K562 (cell line): Measurements from ENCODE around the gene ALX3. TPM values are rescaled to one million over a fixed set of nuclear protein-coding genes. Genes with fewer than 3 reads are reported as not detected.
A peak's percentile ranks its signal among the peaks of the same experiment; 100 is the strongest.

Source experiments
- ATAC-seq: fragments of 200-7000 bp; cut with Tn5 transposase; 3 replicates; pipeline ENCODE4 v1.9.1; 2020; ENCODE audit warnings: moderate library complexity
- BruUV-seq: library from RNA; stranded (reverse); fragments of 400-500 nt; replicated peaks from 2 replicates; lab custom pipeline; 2021; lab: Mats Ljungman, UMichigan
- CTCF ChIA-PET: fragments of 300-600 bp; formaldehyde crosslinking; extraction: SDS; loops from one replicate; lab custom pipeline; 2021; ENCODE audit warnings: low intra/inter-chr PET ratio; lab: Yijun Ruan, JAX
- POLR2A ChIA-PET: fragments of 300-600, 350-650 bp; sonication (Branson Sonifier 250); formaldehyde crosslinking; extraction: SDS; loops from one replicate; lab custom pipeline; 2021; ENCODE audit warnings: antibody characterized with exemption, inconsistent platforms; lab: Yijun Ruan, JAX
- DNase-seq, 4 experiments: peaks; one replicate each; pipeline versions ENCODE4 v3.0.0 to v3.0.0-alpha.2; 2011 to 2018; ENCODE audit warnings: low spot score in 3 of 4, mixed read lengths in 3 of 4; ENCODE audit errors: extremely low read depth in 1 of 4
- FAIRE-seq: peaks from 2 replicates; lab custom pipeline; 2011; peaks lifted over from hg19 to GRCh38; lab: Jason Lieb, UNC
- H2AFZ ChIP-seq: 2 replicates; pipeline ENCODE4 v1.6.0; 2011; ENCODE audit warnings: low read depth, low read length, control low read depth, inconsistent platforms
- H3K27ac ChIP-seq: fragments of 200-600 bp; 3 replicates; pipeline ENCODE4 v1.8.0; 2011; ENCODE audit warnings: low read depth, mild to moderate bottlenecking, control low read depth, inconsistent platforms, low read length, moderate library complexity, mixed read lengths; ENCODE audit errors: extremely low read depth
- H3K27me3 ChIP-seq, 2 experiments: fragments of 300-600 bp in 1 of 2; 2 replicates in 1 of 2; 3 replicates in 1 of 2; pipeline versions ENCODE4 v1.6.0 to v1.8.0; 2011; ENCODE audit warnings: inconsistent platforms in 2 of 2, low read length in 2 of 2, mild to moderate bottlenecking in 1 of 2, mixed read lengths in 1 of 2, moderate library complexity in 1 of 2; ENCODE audit not compliant: control insufficient read depth in 2 of 2, insufficient read depth in 2 of 2
- H3K36me3 ChIP-seq: fragments of 300-600 bp; 3 replicates; pipeline ENCODE4 v1.8.0; 2011; ENCODE audit warnings: mild to moderate bottlenecking, low read length, inconsistent platforms; ENCODE audit not compliant: control insufficient read depth, insufficient read depth
- H3K4me1 ChIP-seq, 2 experiments: fragments of 200-600 bp in 1 of 2; replicated peaks in 1 of 2; 2 replicates in 1 of 2; 3 replicates in 1 of 2; pipeline versions ENCODE4 v1.5.1 to v1.8.0; 2011; ENCODE audit warnings: inconsistent platforms in 2 of 2, low read length in 2 of 2, mild to moderate bottlenecking in 1 of 2, mixed read lengths in 1 of 2, moderate library complexity in 1 of 2; ENCODE audit not compliant: control insufficient read depth in 2 of 2, insufficient read depth in 2 of 2
- H3K4me2 ChIP-seq: 2 replicates; pipeline ENCODE4 v1.6.1; 2011; ENCODE audit warnings: low read length, control low read depth, inconsistent platforms, mixed read lengths; ENCODE audit not compliant: insufficient read depth
- H3K4me3 ChIP-seq: fragments of 200-600 bp; sonication (generic), shearing (Covaris generic); 2 replicates; pipeline ENCODE4 v1.5.1; 2016; ENCODE audit warnings: control low read depth, inconsistent platforms
- H3K79me2 ChIP-seq: fragments of 200-600 bp; 3 replicates; pipeline ENCODE4 v1.8.0; 2011; ENCODE audit warnings: low read length, inconsistent platforms; ENCODE audit not compliant: control insufficient read depth, insufficient read depth
- H3K9ac ChIP-seq, 2 experiments: 2 replicates each; pipeline versions ENCODE4 v1.6.0 to v1.6.1; 2011; ENCODE audit warnings: low read depth in 2 of 2, low read length in 2 of 2, control low read depth in 1 of 2, inconsistent platforms in 1 of 2, mild to moderate bottlenecking in 1 of 2, mixed read lengths in 1 of 2; ENCODE audit not compliant: insufficient read depth in 1 of 2
- H3K9me1 ChIP-seq: one replicate; pipeline ENCODE4 v1.6.0; 2011; ENCODE audit warnings: inconsistent platforms, mild to moderate bottlenecking, low read length, moderate library complexity; ENCODE audit not compliant: control insufficient read depth, insufficient read depth
- H3K9me3 ChIP-seq: replicated peaks from 2 replicates; pipeline ENCODE4 v1.5.1; 2011; ENCODE audit warnings: low read depth, low read length, inconsistent platforms; ENCODE audit not compliant: control insufficient read depth, insufficient read depth
- H4K20me1 ChIP-seq: replicated peaks from 2 replicates; pipeline ENCODE4 v1.6.1; 2011; ENCODE audit warnings: low read length, inconsistent platforms, mixed read lengths; ENCODE audit not compliant: control insufficient read depth, insufficient read depth
- CCAR2 ChIP-seq: fragments of 200-400 bp; formaldehyde crosslinking; IDR thresholded peaks from 2 replicates; pipeline ENCODE4 v1.6.1; 2017; ENCODE audit warnings: mild to moderate bottlenecking, low read depth, low read length
- DNMT1 ChIP-seq: fragments of 450-650 bp; IDR thresholded peaks from 2 replicates; pipeline ENCODE4 v1.6.1; 2016; ENCODE audit warnings: antibody characterized with exemption, mild to moderate bottlenecking
- ELF4 ChIP-seq: fragments of 450-650 bp; formaldehyde crosslinking; IDR thresholded peaks from 2 replicates; pipeline ENCODE4 v1.4.0; 2022; ENCODE audit warnings: missing genetic modification characterization
- FOXJ3 ChIP-seq: sonication (generic); formaldehyde crosslinking; IDR thresholded peaks from 2 replicates; pipeline ENCODE4 v1.4.0; 2020; ENCODE audit warnings: mild to moderate bottlenecking, missing genetic modification reagents
- FOXO4 ChIP-seq: fragments of 450-650 bp; formaldehyde crosslinking; IDR thresholded peaks from 2 replicates; pipeline ENCODE4 v1.4.0; 2020; ENCODE audit warnings: mild to moderate bottlenecking, moderate library complexity
- PHTF2 ChIP-seq: fragments of 250-450 bp; sonication (Bioruptor Pico); IDR thresholded peaks from 2 replicates; pipeline ENCODE4 v1.5.0; 2021; ENCODE audit warnings: mild to moderate bottlenecking
- RB1 ChIP-seq: fragments of 450-650 bp; IDR thresholded peaks from 2 replicates; pipeline ENCODE4 v1.6.1; 2017; ENCODE audit warnings: low read depth, mild to moderate bottlenecking
- ZNF395 ChIP-seq: fragments of 200-800 bp; sonication (Bioruptor generic); IDR thresholded peaks from 2 replicates; pipeline ENCODE4 v1.6.1; 2017; ENCODE audit warnings: missing genetic modification characterization, missing compliant biosample characterization
- WGBS: fragments of 100-300 bp; shearing (Covaris generic); methylation state at CpG from one replicate; pipeline ENCODE4 v1.1.6; 2016; ENCODE audit warnings: low coverage, mixed read lengths; ENCODE audit not compliant: insufficient coverage; ENCODE audit errors: missing lambda C conversion rate; 5-methylcytosine and 5-hydroxymethylcytosine counted together
- in situ Hi-C: fragments of 300-500 bp; cut with MboI; formaldehyde crosslinking; loops from 4 replicates; pipeline ENCODE4 v1.15.0; 2018; ENCODE audit warnings: inconsistent platforms, mixed read lengths
- intact Hi-C: fragments of 100-400 bp; cut with micrococcal nuclease; formaldehyde crosslinking; loops from 2 replicates; pipeline ENCODE4 v1.14.2; 2022
- polyA plus RNA-seq, 8 experiments: library from polyadenylated mRNA; depleted of rRNA in 4 of 8; stranded (reverse) in 5 of 8; unstranded in 3 of 8; fragments of >200 nt; fragmentation: Nextera tagmentation in 2 of 8; fragmentation: Illumina TruSeq in 1 of 8; extraction: Ambion mirVana in 2 of 8; extraction: Trizol in 1 of 8; gene quantifications; 2 replicates each; pipeline versions ENCODE4 v1.2.1 to v1.2.3, GENCODE V29; 2011 to 2014; ENCODE audit warnings: inconsistent platforms in 1 of 8, missing spikeins in 1 of 8
- total RNA-seq, 7 experiments: library from RNA; depleted of rRNA in 6 of 7; stranded (reverse); fragments of >200 nt in 6 of 7; fragmentation: Illumina TruSeq in 2 of 7; extraction: Trizol in 2 of 7; gene quantifications; 2 replicates each; pipeline versions ENCODE4 v1.2.1 to v1.2.3, GENCODE V29; 2011 to 2021; ENCODE audit warnings: low replicate concordance in 1 of 7
- TF ChIP-seq, protein P1 (sequence below), 2 experiments: fragments of 200-800 bp in 1 of 2; sonication (Bioruptor generic) in 1 of 2; sonication (generic) in 1 of 2; formaldehyde crosslinking in 1 of 2; IDR thresholded peaks in 1 of 2; conservative IDR thresholded peaks in 1 of 2; 2 replicates each; pipeline versions ENCODE4 v1.5.0 to v1.6.1; 2016 to 2020; ENCODE audit warnings: missing compliant biosample characterization in 1 of 2, missing genetic modification characterization in 1 of 2, missing genetic modification reagents in 1 of 2
- TF ChIP-seq, protein P2 (sequence below): fragments of 450-650 bp; conservative IDR thresholded peaks from 2 replicates; pipeline ENCODE4 v1.6.1; 2016; ENCODE audit warnings: missing genetic modification characterization, low read depth, mild to moderate bottlenecking, missing compliant biosample characterization, moderate library complexity

Gene ALX3
- total and polyA plus RNA-seq, 9 of the 15 experiments (the other 6 are each of a cell fraction or from before 2014, with no cell fraction given), result not detected

DNA sequence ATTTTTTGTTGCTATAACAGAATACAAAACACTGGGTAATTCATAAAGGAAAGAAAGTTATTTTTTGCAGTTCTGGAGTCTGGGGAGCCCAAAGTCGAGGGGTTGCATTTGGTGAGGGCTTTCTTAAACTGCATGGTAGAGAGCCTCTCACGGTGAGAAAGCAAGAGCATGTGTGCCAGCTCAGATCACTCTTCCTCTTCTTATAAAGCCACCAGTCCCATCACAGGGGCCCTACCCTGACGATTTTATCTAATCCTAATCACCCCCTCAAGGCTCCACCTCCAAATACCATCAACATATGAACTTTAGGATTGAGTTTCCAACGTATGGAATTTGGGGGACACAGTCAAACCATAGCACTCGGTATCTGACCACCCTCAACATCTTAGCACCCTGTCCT lies 37.1 kb downstream of the ALX3 start:
- TF ChIP-seq CCAR2 (no peak), DNMT1 (no peak), FOXJ3 (CRISPR knock-in tag) (no peak), ELF4 (CRISPR knock-in tag) (0 out of 2 replicates have a peak, but pooled peaks have one; percentile 12), FOXO4 (CRISPR knock-in tag) (no peak), RB1 (no peak), PHTF2 (no peak), ZNF395 (CRISPR knock-in tag) (0 out of 2 replicates have a peak, but pooled peaks have one; percentile 10)
- TF ChIP-seq, protein P1, sequence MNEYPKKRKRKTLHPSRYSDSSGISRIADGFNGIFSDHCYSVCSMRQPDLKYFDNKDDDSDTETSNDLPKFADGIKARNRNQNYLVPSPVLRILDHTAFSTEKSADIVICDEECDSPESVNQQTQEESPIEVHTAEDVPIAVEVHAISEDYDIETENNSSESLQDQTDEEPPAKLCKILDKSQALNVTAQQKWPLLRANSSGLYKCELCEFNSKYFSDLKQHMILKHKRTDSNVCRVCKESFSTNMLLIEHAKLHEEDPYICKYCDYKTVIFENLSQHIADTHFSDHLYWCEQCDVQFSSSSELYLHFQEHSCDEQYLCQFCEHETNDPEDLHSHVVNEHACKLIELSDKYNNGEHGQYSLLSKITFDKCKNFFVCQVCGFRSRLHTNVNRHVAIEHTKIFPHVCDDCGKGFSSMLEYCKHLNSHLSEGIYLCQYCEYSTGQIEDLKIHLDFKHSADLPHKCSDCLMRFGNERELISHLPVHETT (CRISPR knock-in tag; conservative IDR thresholded peaks at IDR 0.05 in 1 of 2, IDR thresholded peaks at IDR 0.05 in 1 of 2), result peak in 1 of 2 experiments; percentile 72; a peak in 2 of 4 replicates
- TF ChIP-seq, protein P2, sequence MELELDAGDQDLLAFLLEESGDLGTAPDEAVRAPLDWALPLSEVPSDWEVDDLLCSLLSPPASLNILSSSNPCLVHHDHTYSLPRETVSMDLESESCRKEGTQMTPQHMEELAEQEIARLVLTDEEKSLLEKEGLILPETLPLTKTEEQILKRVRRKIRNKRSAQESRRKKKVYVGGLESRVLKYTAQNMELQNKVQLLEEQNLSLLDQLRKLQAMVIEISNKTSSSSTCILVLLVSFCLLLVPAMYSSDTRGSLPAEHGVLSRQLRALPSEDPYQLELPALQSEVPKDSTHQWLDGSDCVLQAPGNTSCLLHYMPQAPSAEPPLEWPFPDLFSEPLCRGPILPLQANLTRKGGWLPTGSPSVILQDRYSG (tag), result 0 out of 2 replicates have a peak, but pooled peaks have one; percentile 15
- H3K4me3 ChIP-seq, result peak overlapping the region; percentile 95; the same call in 1 of the 2 replicates
- peak; percentile 40 for FAIRE-seq
- in situ Hi-C loops (no loop called here), intact Hi-C loops (loop anchor here (5.0 kb wide), 1 partner anchor 304 kb away; the partner anchor contains the start of gene RBM15)
- H3K9me1 ChIP-seq, result no peaks in the 10 kb centered on the region
- no peaks in the 10 kb centered on the region for H3K9me3 ChIP-seq
- WGBS, result 12% methylated on average over 5 of the region's 5 CpGs
- H2AFZ ChIP-seq, result peak overlapping the region; percentile 92
- peak overlapping the region; percentile 88 for H3K27ac ChIP-seq
- DNase-seq, result peak in 1 of 4 experiments; percentile 43
- peaks cover 19% of the 10 kb centered on the region for H3K36me3 ChIP-seq
- CTCF ChIA-PET, result no interaction called here
- H3K4me1 ChIP-seq, result peaks cover 16 to 40% of the 10 kb centered on the region in 2 experiments
- peaks cover 5% of the 10 kb centered on the region; the same call in 1 of the 2 replicates for H4K20me1 ChIP-seq
- POLR2A ChIA-PET, result interaction anchor here (2.5 to 14.6 kb wide), 2 partner anchors 16 to 49 kb away, joined by 13 to 200 read pairs; partner anchors contain the start of gene AHCYL1
- peak overlapping the region in 1 of 2 experiments; percentile 92; a peak in 3 of 4 replicates for H3K9ac ChIP-seq
- H3K4me2 ChIP-seq, result peak overlapping the region; percentile 100
- peaks cover 30% of the 10 kb centered on the region for H3K79me2 ChIP-seq
- BruUV-seq, result no TSS peak
- H3K27me3 ChIP-seq, result no peaks in the 10 kb centered on the region
- ATAC-seq, result no peak
